HepG2 (cell line): ENCODE results near the gene YIPF2. TPM values are rescaled to one million over a fixed set of nuclear protein-coding genes. Genes with fewer than 3 reads are reported as not detected.

ENCODE experiments used
- ATAC-seq: fragments of 200-7000 bp; cut with Tn5 transposase; 3 replicates; pipeline ENCODE4 v1.9.1; 2020; ENCODE audit warnings: mild to moderate bottlenecking, moderate library complexity
- BruUV-seq: library from RNA; stranded (reverse); fragments of 400-500 nt; replicated peaks from 2 replicates; lab custom pipeline; 2021; lab: Mats Ljungman, UMichigan
- CTCF ChIA-PET: fragments of 300-600 bp; formaldehyde crosslinking; extraction: SDS; loops from one replicate; lab custom pipeline; 2021; ENCODE audit warnings: low total read pairs, inconsistent platforms, low intra/inter-chr PET ratio; lab: Yijun Ruan, JAX
- POLR2A ChIA-PET: fragments of 350-600 bp; sonication (Branson Sonifier 250); formaldehyde crosslinking; loops from one replicate; lab custom pipeline; 2020; ENCODE audit warnings: antibody characterized with exemption, inconsistent platforms; lab: Yijun Ruan, JAX
- DNase-seq: peaks from one replicate; pipeline ENCODE4 v3.0.0-alpha.2; 2015; ENCODE audit warnings: low spot score
- FAIRE-seq: peaks from 3 replicates; lab custom pipeline; 2011; peaks lifted over from hg19 to GRCh38; lab: Jason Lieb, UNC
- H2AFZ ChIP-seq: one replicate; pipeline ENCODE4 v1.6.1; 2011; ENCODE audit warnings: low read length, inconsistent platforms
- H3K27ac ChIP-seq: fragments of 300-600 bp; 3 replicates; pipeline ENCODE4 v1.8.0; 2011; ENCODE audit warnings: mixed run types, mild to moderate bottlenecking, mixed read lengths, low read length, inconsistent platforms; ENCODE audit not compliant: insufficient read depth; ENCODE audit errors: extremely low read length
- H3K27me3 ChIP-seq, 2 experiments: fragments of 200-600 bp in 1 of 2; 2 replicates in 1 of 2; 3 replicates in 1 of 2; pipeline versions ENCODE4 v1.6.0 to v1.8.0; 2011; ENCODE audit warnings: low read length in 2 of 2, mild to moderate bottlenecking in 2 of 2, moderate library complexity in 2 of 2, inconsistent platforms in 1 of 2; ENCODE audit not compliant: insufficient read depth in 2 of 2, control insufficient read depth in 1 of 2
- H3K36me3 ChIP-seq, 2 experiments: fragments of 200-600 bp in 1 of 2; replicated peaks in 1 of 2; 2 replicates in 1 of 2; 3 replicates in 1 of 2; pipeline versions ENCODE4 v1.5.1 to v1.8.0; 2011; ENCODE audit warnings: low read length in 2 of 2, inconsistent platforms in 1 of 2; ENCODE audit not compliant: insufficient read depth in 2 of 2, control insufficient read depth in 1 of 2
- H3K4me1 ChIP-seq: 2 replicates; pipeline ENCODE4 v1.5.1; 2012; ENCODE audit warnings: low read length, inconsistent platforms; ENCODE audit not compliant: insufficient read depth
- H3K4me2 ChIP-seq: 2 replicates; pipeline ENCODE4 v1.6.0; 2011; ENCODE audit warnings: low read depth, low read length, inconsistent platforms
- H3K4me3 ChIP-seq, 3 experiments: fragments of 200-600 bp in 1 of 3; sonication (generic), shearing (Covaris generic) in 1 of 3; replicated peaks in 1 of 3; 2 replicates each; pipeline ENCODE4 v1.5.1; 2011 to 2016; ENCODE audit warnings: low read length in 3 of 3, inconsistent platforms in 2 of 3, low read depth in 2 of 3, mild to moderate bottlenecking in 2 of 3, control low read depth in 1 of 3, mixed read lengths in 1 of 3; ENCODE audit not compliant: insufficient read depth in 1 of 3
- H3K79me2 ChIP-seq: one replicate; pipeline ENCODE4 v1.6.1; 2011; ENCODE audit warnings: low read length, inconsistent platforms; ENCODE audit not compliant: insufficient read depth
- H3K9ac ChIP-seq: 2 replicates; pipeline ENCODE4 v1.6.0; 2011; ENCODE audit warnings: mild to moderate bottlenecking, low read depth, low read length, inconsistent platforms; ENCODE audit not compliant: insufficient read depth
- H3K9me3 ChIP-seq: 2 replicates; pipeline ENCODE4 v1.5.1; 2012; ENCODE audit warnings: mild to moderate bottlenecking, low read length
- H4K20me1 ChIP-seq: 2 replicates; pipeline ENCODE4 v1.6.0; 2011; ENCODE audit warnings: inconsistent platforms, mild to moderate bottlenecking, low read length, moderate library complexity; ENCODE audit not compliant: insufficient read depth
- AGO2 ChIP-seq: fragments of 200-400 bp; formaldehyde crosslinking; optimal IDR thresholded peaks from 2 replicates; pipeline ENCODE3; 2017; ENCODE audit warnings: mild to moderate bottlenecking, low read depth, low read length, moderate library complexity
- BORCS8-MEF2B ChIP-seq: sonication (generic); formaldehyde crosslinking; IDR thresholded peaks from 2 replicates; pipeline ENCODE4 v1.8.0; 2022; ENCODE audit warnings: mild to moderate bottlenecking, missing genetic modification reagents
- CHCHD3 ChIP-seq: sonication (generic); formaldehyde crosslinking; IDR thresholded peaks from 2 replicates; pipeline ENCODE4 v1.8.0; 2022; ENCODE audit warnings: mild to moderate bottlenecking, missing genetic modification reagents, moderate library complexity
- FOXC1 ChIP-seq: sonication (generic); formaldehyde crosslinking; IDR thresholded peaks from 2 replicates; pipeline ENCODE4 v1.8.0; 2022; ENCODE audit warnings: mild to moderate bottlenecking, missing genetic modification reagents, borderline replicate concordance
- HNRNPL ChIP-seq: fragments of 200-400 bp; formaldehyde crosslinking; IDR thresholded peaks from 2 replicates; pipeline ENCODE4 v1.6.1; 2017; ENCODE audit warnings: mild to moderate bottlenecking, low read depth, low read length
- NR2F2 ChIP-seq: IDR thresholded peaks from 2 replicates; pipeline ENCODE4 v1.6.1; 2012; ENCODE audit warnings: low read depth, inconsistent platforms, borderline replicate concordance
- RFXAP ChIP-seq: sonication (generic); formaldehyde crosslinking; IDR thresholded peaks from 2 replicates; pipeline ENCODE4 v1.4.0; 2020; ENCODE audit warnings: missing genetic modification reagents, borderline replicate concordance
- SMAD3 ChIP-seq: sonication (generic); formaldehyde crosslinking; IDR thresholded peaks from 2 replicates; pipeline ENCODE4 v1.4.0; 2020; ENCODE audit warnings: missing genetic modification reagents
- SP140L ChIP-seq: sonication (generic); formaldehyde crosslinking; IDR thresholded peaks from 2 replicates; pipeline ENCODE4 v1.4.0; 2020; ENCODE audit warnings: missing genetic modification reagents, borderline replicate concordance
- TARDBP ChIP-seq: sonication (generic); formaldehyde crosslinking; IDR thresholded peaks from 2 replicates; pipeline ENCODE4 v1.8.0; 2022; ENCODE audit warnings: mild to moderate bottlenecking, missing genetic modification reagents
- ZBTB7A ChIP-seq: sonication (generic); formaldehyde crosslinking; IDR thresholded peaks from 2 replicates; pipeline ENCODE4 v1.8.0; 2022; ENCODE audit warnings: mild to moderate bottlenecking, missing genetic modification reagents
- ZFP36 ChIP-seq: fragments of 150-350 bp; IDR thresholded peaks from 2 replicates; pipeline ENCODE4 v1.6.1; 2018; ENCODE audit warnings: borderline replicate concordance, low read length, low read depth; ENCODE audit not compliant: partially characterized antibody
- ZNF260 ChIP-seq: sonication (generic); formaldehyde crosslinking; IDR thresholded peaks from 2 replicates; pipeline ENCODE4 v1.4.0; 2020; ENCODE audit warnings: missing genetic modification reagents, low read depth, mild to moderate bottlenecking, borderline replicate concordance
- ZNF530 ChIP-seq: sonication (generic); formaldehyde crosslinking; IDR thresholded peaks from 2 replicates; pipeline ENCODE4 v1.5.0; 2020; ENCODE audit warnings: low read depth, mild to moderate bottlenecking, missing genetic modification reagents
- ZSCAN20 ChIP-seq: sonication (generic); formaldehyde crosslinking; IDR thresholded peaks from 2 replicates; pipeline ENCODE4 v1.4.0; 2020; ENCODE audit warnings: missing genetic modification reagents, mild to moderate bottlenecking, borderline replicate concordance
- WGBS: methylation state at CpG from one replicate; pipeline ENCODE4 v1.1.6; 2017; ENCODE audit warnings: low lambda C conversion rate; 5-methylcytosine and 5-hydroxymethylcytosine counted together
- in situ Hi-C: cut with HindIII; loops from 2 replicates; pipeline ENCODE4 v1.10.0; 2017; ENCODE audit warnings: low pct_unique_long_range_greater_than_20kb; ENCODE audit not compliant: extremely low pct_ligation_motif_present
- intact Hi-C: fragments of 100-400 bp; cut with micrococcal nuclease; formaldehyde crosslinking; loops from one replicate; pipeline ENCODE4 v1.10.0; 2022; ENCODE audit not compliant: unreplicated experiment
- polyA plus RNA-seq, 8 experiments: library from polyadenylated mRNA; depleted of rRNA in 3 of 8; stranded (reverse) in 7 of 8; unstranded in 1 of 8; fragments of >200 nt; fragmentation: Illumina TruSeq in 4 of 8; extraction: Trizol in 4 of 8; gene quantifications; 2 replicates each; pipeline versions ENCODE4 v1.2.1 to v1.2.3, GENCODE V29; 2011 to 2016; ENCODE audit warnings: low read depth in 4 of 8, missing spikeins in 1 of 8, mixed read lengths in 1 of 8; ENCODE audit not compliant: insufficient read depth in 1 of 8
- total RNA-seq, 5 experiments: library from RNA; depleted of rRNA; stranded (reverse); fragments of >200 nt; fragmentation: Illumina TruSeq; extraction: Trizol; gene quantifications; 2 replicates each; pipeline ENCODE4 v1.2.3, GENCODE V29; 2016; ENCODE audit warnings: low read depth in 1 of 5
- TF ChIP-seq, protein P1 (sequence below): sonication (generic); formaldehyde crosslinking; IDR thresholded peaks from 2 replicates; pipeline ENCODE4 v1.5.0; 2020; ENCODE audit warnings: mild to moderate bottlenecking, missing genetic modification reagents

The YIPF2 gene
- total and polyA plus RNA-seq, 2 of the 13 experiments (the other 11 are each of a cell fraction or from before 2014, with no cell fraction given): 37.3 to 53.2 TPM

DNA sequence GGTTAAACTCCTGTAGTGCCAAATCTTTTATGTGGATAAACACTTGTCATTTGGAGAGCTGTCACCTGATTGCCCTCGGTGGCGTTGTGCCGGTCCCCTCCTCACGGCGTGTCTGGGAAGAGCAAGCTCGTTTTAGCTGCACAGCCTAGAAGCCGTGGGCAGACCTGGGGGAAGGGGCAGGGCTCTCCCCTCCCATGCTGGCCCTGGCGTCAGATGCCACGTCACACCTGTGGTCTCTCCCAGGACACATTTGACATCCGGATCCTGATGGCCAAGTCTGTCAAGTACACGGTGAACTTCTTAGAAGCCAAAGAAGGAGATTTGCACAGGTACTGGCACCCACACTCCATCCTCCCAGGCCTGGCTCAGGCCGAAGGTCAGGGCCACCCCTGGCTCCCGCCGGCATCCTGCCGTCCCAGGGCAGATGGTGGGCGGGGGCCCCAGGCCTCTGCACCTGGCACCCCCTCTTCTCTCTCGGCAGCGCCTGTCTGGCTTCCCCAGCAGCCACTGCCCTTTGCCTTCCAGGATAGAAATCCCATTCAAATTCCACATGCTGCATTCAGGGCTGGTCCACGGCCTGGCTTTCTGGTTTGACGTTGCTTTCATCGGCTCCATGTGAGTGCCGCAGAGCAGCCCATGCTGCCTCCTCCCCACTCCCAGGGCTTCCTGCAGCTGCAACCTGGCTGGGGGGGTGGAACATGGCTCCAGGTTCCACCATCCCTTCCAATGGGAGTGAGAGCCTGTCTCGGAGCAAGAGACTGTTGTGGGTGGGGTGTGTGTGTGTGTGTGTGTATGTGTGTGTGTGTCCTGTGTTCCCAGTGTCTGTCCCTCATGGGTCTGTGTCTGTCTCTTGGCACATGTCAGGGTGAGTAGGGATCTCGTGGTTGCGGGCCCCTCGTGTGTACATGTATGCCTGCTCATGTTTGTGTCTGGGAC is 8.8 kb downstream of the YIPF2 start:
- intact Hi-C loops: loop anchor here (10.0 kb wide), 1 partner anchor 45 kb away; the partner anchor contains the start of gene CARM1
- Histone ChIP-seq H3K4me3 (no peak overlapping the region), H3K27me3 (no peaks in the 10 kb centered on the region), H3K27ac (no peak overlapping the region), H3K36me3 (peaks cover 36 to 58% of the 10 kb centered on the region in 2 experiments; a peak in 4 of 5 replicates), H3K4me1 (no peaks in the 10 kb centered on the region), H3K4me2 (no peak overlapping the region), H2AFZ (no peak overlapping the region), H4K20me1 (no peaks in the 10 kb centered on the region), H3K79me2 (no peaks in the 10 kb centered on the region), H3K9me3 (no peaks in the 10 kb centered on the region), H3K9ac (no peak overlapping the region)
- in situ Hi-C loops: no loop called here
- DNase-seq (no peak), FAIRE-seq (no peak), ATAC-seq (no peak)
- ChIA-PET POLR2A (no interaction called here), CTCF (no interaction called here)
- TF ChIP-seq AGO2 (peak; percentile 82), ZFP36 (no peak)
- no TSS peak for BruUV-seq
- 94% methylated on average over 22 of the region's 26 CpGs for WGBS

DNA sequence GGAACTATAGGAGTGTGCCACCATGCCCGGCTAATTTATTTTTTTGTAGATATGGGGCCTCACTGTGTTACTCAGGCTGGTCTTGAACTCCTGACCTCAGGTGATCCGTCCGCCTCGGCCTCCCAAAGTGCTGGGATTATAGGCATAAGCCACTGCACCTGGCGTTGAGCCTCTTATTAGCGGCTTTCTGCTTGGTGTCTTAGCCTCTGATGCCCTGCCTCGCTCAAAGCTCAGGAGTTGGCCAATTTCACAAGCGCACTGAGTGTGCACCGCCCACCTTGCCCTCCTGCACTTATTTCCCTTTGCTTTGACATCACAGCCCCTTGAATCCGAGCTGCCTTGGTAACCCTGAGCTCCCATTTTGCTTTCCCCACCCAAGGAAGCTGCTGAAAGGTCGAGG is 10.1 kb downstream of the YIPF2 start:
- Histone ChIP-seq H3K27me3 (no peaks in the 10 kb centered on the region), H3K4me1 (no peaks in the 10 kb centered on the region), H3K9me3 (no peaks in the 10 kb centered on the region), H2AFZ (no peak overlapping the region), H3K4me2 (no peak overlapping the region), H3K79me2 (no peaks in the 10 kb centered on the region), H3K27ac (no peak overlapping the region), H3K36me3 (peaks cover 33 to 60% of the 10 kb centered on the region in 2 experiments; a peak in 4 of 5 replicates), H4K20me1 (no peaks in the 10 kb centered on the region), H3K4me3 (no peak overlapping the region), H3K9ac (no peak overlapping the region)
- no TSS peak for BruUV-seq
- in situ Hi-C loops (no loop called here), intact Hi-C loops (no loop called here)
- 93% methylated on average over 11 of the region's 11 CpGs for WGBS
- CTCF ChIA-PET: no interaction called here
- DNase-seq (no peak), ATAC-seq (no peak), FAIRE-seq (no peak)
- no peak for TF ChIP-seq RFXAP (CRISPR knock-in tag)
- TF ChIP-seq ZBTB7A: no peak
- no peak for TF ChIP-seq ZSCAN20 (CRISPR knock-in tag)
- TF ChIP-seq SP140L (CRISPR knock-in tag): no peak
- TF ChIP-seq FOXC1 (CRISPR knock-in tag): no peak
- no peak for TF ChIP-seq SMAD3 (CRISPR knock-in tag)
- TF ChIP-seq, protein P1, sequence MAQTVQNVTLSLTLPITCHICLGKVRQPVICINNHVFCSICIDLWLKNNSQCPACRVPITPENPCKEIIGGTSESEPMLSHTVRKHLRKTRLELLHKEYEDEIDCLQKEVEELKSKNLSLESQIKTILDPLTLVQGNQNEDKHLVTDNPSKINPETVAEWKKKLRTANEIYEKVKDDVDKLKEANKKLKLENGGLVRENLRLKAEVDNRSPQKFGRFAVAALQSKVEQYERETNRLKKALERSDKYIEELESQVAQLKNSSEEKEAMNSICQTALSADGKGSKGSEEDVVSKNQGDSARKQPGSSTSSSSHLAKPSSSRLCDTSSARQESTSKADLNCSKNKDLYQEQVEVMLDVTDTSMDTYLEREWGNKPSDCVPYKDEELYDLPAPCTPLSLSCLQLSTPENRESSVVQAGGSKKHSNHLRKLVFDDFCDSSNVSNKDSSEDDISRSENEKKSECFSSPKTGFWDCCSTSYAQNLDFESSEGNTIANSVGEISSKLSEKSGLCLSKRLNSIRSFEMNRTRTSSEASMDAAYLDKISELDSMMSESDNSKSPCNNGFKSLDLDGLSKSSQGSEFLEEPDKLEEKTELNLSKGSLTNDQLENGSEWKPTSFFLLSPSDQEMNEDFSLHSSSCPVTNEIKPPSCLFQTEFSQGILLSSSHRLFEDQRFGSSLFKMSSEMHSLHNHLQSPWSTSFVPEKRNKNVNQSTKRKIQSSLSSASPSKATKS: no peak
- TF ChIP-seq ZNF260 (CRISPR knock-in tag): no peak
- TF ChIP-seq CHCHD3 (CRISPR knock-in tag): no peak
- TF ChIP-seq HNRNPL: no peak
- no peak for TF ChIP-seq NR2F2
- no peak for TF ChIP-seq TARDBP (CRISPR knock-in tag)
- no peak for TF ChIP-seq ZNF530
- TF ChIP-seq BORCS8-MEF2B (CRISPR knock-in tag): no peak
- POLR2A ChIA-PET: no interaction called here
